Hepatocyte (in vitro differentiated cells): ENCODE measurements around the gene BBLN. TPM values are rescaled to one million over a fixed set of nuclear protein-coding genes. Genes with fewer than 3 reads are reported as not detected.

Experiments
- DNase-seq: peaks from one replicate; pipeline ENCODE4 v3.0.0-alpha.2; 2016; ENCODE audit warnings: low spot score
- H2AFZ ChIP-seq: fragments of 200-600 bp; sonication (generic); 2 replicates; pipeline ENCODE4 v1.6.0; 2016; ENCODE audit warnings: antibody characterized with exemption, mild to moderate bottlenecking
- H3K27ac ChIP-seq: fragments of 200-600 bp; sonication (generic); 2 replicates; pipeline ENCODE4 v1.5.1; 2016; ENCODE audit warnings: mild to moderate bottlenecking
- H3K27me3 ChIP-seq: fragments of 200-600 bp; sonication (generic); 2 replicates; pipeline ENCODE4 v1.6.1; 2016
- H3K36me3 ChIP-seq: fragments of 200-600 bp; sonication (generic); replicated peaks from 2 replicates; pipeline ENCODE4 v1.5.1; 2016; ENCODE audit warnings: low read depth; ENCODE audit not compliant: insufficient read depth
- H3K4me1 ChIP-seq: fragments of 200-600 bp; sonication (generic); 2 replicates; pipeline ENCODE4 v1.5.1; 2016; ENCODE audit warnings: mild to moderate bottlenecking, moderate library complexity; ENCODE audit not compliant: insufficient read depth
- H3K4me2 ChIP-seq: fragments of 200-600 bp; sonication (generic); 2 replicates; pipeline ENCODE4 v1.6.0; 2016
- H3K4me3 ChIP-seq: fragments of 200-600 bp; sonication (generic); 2 replicates; pipeline ENCODE4 v1.5.1; 2016; ENCODE audit warnings: mild to moderate bottlenecking
- H3K79me2 ChIP-seq: fragments of 200-600 bp; sonication (generic); 2 replicates; pipeline ENCODE4 v1.6.0; 2017; ENCODE audit warnings: mild to moderate bottlenecking
- H3K9me2 ChIP-seq: fragments of 200-600 bp; sonication (generic); replicated peaks from 2 replicates; pipeline ENCODE4 v1.6.0; 2017; ENCODE audit warnings: mild to moderate bottlenecking; ENCODE audit not compliant: insufficient read depth
- H3K9me3 ChIP-seq: fragments of 200-600 bp; sonication (generic); 2 replicates; pipeline ENCODE4 v1.5.1; 2016; ENCODE audit warnings: low read depth, mild to moderate bottlenecking
- H4K20me1 ChIP-seq: fragments of 200-600 bp; sonication (generic); 2 replicates; pipeline ENCODE4 v1.6.0; 2016; ENCODE audit warnings: mild to moderate bottlenecking; ENCODE audit not compliant: insufficient read depth, poor library complexity, severe bottlenecking
- EZH2 ChIP-seq: fragments of 200-600 bp; sonication (generic); IDR thresholded peaks from 2 replicates; pipeline ENCODE4 v1.6.1; 2016; ENCODE audit warnings: antibody characterized with exemption, mild to moderate bottlenecking, borderline replicate concordance
- EZH2phosphoT487 ChIP-seq: fragments of 200-600 bp; sonication (generic); IDR thresholded peaks from one replicate; pipeline ENCODE4 v1.6.1; 2018; ENCODE audit warnings: antibody characterized with exemption, mild to moderate bottlenecking, low read depth, moderate library complexity; ENCODE audit not compliant: unreplicated experiment, severe bottlenecking
- WGBS: methylation state at CpG from one replicate; pipeline ENCODE4 v1.1.6; 2016; ENCODE audit warnings: low lambda C conversion rate; ENCODE audit errors: missing lambda C conversion rate; 5-methylcytosine and 5-hydroxymethylcytosine counted together
- polyA plus RNA-seq: library from polyadenylated mRNA; unstranded; fragments of >200 nt; fragmentation: Nextera tagmentation; extraction: Ambion mirVana; gene quantifications from 2 replicates; pipeline ENCODE4 v1.2.1, GENCODE V29; 2016
- total RNA-seq: library from RNA; depleted of rRNA; stranded (reverse); fragments of >200 nt; gene quantifications from 2 replicates; pipeline ENCODE4 v1.2.3, GENCODE V29; 2014
- TF ChIP-seq, protein P1 (sequence below): fragments of 200-600 bp; sonication (generic); IDR thresholded peaks from 2 replicates; pipeline ENCODE4 v1.5.1; 2016; ENCODE audit warnings: antibody characterized with exemption, mild to moderate bottlenecking; ENCODE audit not compliant: poor library complexity

The BBLN gene
- total and polyA plus RNA-seq, 2 experiments from 2014 or later, result 92.6 to 102 TPM

DNA sequence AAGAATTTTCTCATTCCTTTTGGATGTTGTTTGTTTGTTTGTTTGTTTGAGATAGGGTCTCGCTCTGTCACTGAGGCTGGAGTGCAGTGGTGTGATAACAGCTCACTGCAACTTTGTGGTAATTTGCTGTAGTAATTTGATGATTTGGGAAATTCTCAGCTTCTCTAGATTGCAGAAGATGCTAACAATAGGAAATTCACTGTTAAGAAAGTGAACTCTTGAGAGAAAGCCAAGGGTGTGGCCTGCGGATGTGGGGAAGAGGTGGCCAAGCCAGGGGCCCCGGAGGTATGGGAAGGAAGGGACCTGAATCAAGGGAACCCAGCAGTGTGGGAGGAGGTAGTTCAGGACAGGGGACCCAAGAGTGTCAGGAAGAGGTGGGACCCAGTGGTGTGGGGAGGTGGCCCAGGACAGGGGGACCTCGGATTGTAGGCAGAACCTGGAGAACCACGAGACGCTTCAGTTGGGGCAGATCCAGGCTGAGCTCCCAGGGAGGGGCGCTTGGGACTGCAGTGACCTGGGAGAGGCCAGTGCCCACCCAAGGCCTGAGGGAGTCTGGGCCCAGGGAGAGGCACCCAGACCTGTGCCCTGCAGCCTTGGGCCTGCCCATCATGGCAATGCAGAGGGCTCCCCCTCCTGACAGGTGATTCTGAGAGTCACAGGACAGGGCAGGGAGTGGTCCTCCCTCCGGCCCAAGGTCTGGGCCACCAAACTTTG lies 16.4 kb upstream of the BBLN start:
- WGBS, result 90% methylated on average over 7 of the region's 8 CpGs
- no peaks in the 10 kb centered on the region for H3K79me2 ChIP-seq
- TF ChIP-seq EZH2 (no peak), EZH2phosphoT487 (no peak)
- TF ChIP-seq, protein P1, sequence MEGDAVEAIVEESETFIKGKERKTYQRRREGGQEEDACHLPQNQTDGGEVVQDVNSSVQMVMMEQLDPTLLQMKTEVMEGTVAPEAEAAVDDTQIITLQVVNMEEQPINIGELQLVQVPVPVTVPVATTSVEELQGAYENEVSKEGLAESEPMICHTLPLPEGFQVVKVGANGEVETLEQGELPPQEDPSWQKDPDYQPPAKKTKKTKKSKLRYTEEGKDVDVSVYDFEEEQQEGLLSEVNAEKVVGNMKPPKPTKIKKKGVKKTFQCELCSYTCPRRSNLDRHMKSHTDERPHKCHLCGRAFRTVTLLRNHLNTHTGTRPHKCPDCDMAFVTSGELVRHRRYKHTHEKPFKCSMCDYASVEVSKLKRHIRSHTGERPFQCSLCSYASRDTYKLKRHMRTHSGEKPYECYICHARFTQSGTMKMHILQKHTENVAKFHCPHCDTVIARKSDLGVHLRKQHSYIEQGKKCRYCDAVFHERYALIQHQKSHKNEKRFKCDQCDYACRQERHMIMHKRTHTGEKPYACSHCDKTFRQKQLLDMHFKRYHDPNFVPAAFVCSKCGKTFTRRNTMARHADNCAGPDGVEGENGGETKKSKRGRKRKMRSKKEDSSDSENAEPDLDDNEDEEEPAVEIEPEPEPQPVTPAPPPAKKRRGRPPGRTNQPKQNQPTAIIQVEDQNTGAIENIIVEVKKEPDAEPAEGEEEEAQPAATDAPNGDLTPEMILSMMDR, result no peak
- H3K4me3 ChIP-seq, result no peak overlapping the region
- no peak for DNase-seq
- no peaks in the 10 kb centered on the region for H4K20me1 ChIP-seq
- H3K9me2 ChIP-seq, result no peaks in the 10 kb centered on the region
- H3K27ac ChIP-seq, result no peak overlapping the region
- H3K4me1 ChIP-seq, result peaks cover 1% of the 10 kb centered on the region
- no peaks in the 10 kb centered on the region for H3K9me3 ChIP-seq
- H3K36me3 ChIP-seq, result no peaks in the 10 kb centered on the region
- no peaks in the 10 kb centered on the region for H3K27me3 ChIP-seq
- H2AFZ ChIP-seq, result no peak overlapping the region
- H3K4me2 ChIP-seq, result no peak overlapping the region

- H3K4me2 ChIP-seq, result no peak overlapping the region
- H3K4me1 ChIP-seq, result peaks cover 10% of the 10 kb centered on the region
Observed at GRCh38 chr9:128144239-128145181, 15.6 kb upstream of the BBLN start.

GRCh38 chr9:128145536-128145935 lies 14.5 kb upstream of the BBLN start:
- Histone ChIP-seq H3K4me1 (peaks cover 10% of the 10 kb centered on the region), H2AFZ (no peak overlapping the region), H3K27me3 (no peaks in the 10 kb centered on the region), H3K36me3 (no peaks in the 10 kb centered on the region), H3K9me2 (no peaks in the 10 kb centered on the region), H4K20me1 (no peaks in the 10 kb centered on the region), H3K27ac (no peak overlapping the region), H3K4me2 (no peak overlapping the region), H3K79me2 (no peaks in the 10 kb centered on the region), H3K4me3 (no peak overlapping the region), H3K9me3 (no peaks in the 10 kb centered on the region)
- 74% methylated on average over 8 of the region's 8 CpGs for WGBS
- DNase-seq, result no peak
- TF ChIP-seq, protein P1, result no peak
- TF ChIP-seq EZH2phosphoT487, result no peak
- no peak for TF ChIP-seq EZH2

More at GRCh38 chr9:128144239-128145181, 15.6 kb upstream of the BBLN start:
- no peak overlapping the region for H3K4me3 ChIP-seq
- TF ChIP-seq EZH2phosphoT487 (no peak), EZH2 (no peak)
- TF ChIP-seq, protein P1, result no peak
- no peak overlapping the region for H3K27ac ChIP-seq
- WGBS, result 90% methylated on average over 16 of the region's 22 CpGs
- DNase-seq, result no peak
- no peaks in the 10 kb centered on the region for H4K20me1 ChIP-seq
- H3K79me2 ChIP-seq, result no peaks in the 10 kb centered on the region
- no peak overlapping the region for H2AFZ ChIP-seq
- no peaks in the 10 kb centered on the region for H3K36me3 ChIP-seq
- H3K27me3 ChIP-seq, result no peaks in the 10 kb centered on the region
- no peaks in the 10 kb centered on the region for H3K9me2 ChIP-seq
- H3K9me3 ChIP-seq, result no peaks in the 10 kb centered on the region
